ENCODE measurements around the gene WWOX. TPM values are rescaled to one million over a fixed set of nuclear protein-coding genes. Genes with fewer than 3 reads are reported as not detected.

The WWOX gene
- total and polyA plus RNA-seq, 2 of the 8 experiments (the other 6 are each of a cell fraction or from before 2014, with no cell fraction given), result 5.4 to 16.7 TPM

GRCh38 chr16:79099716-79100115, 1000.3 kb downstream of the WWOX start:
- H3K27me3 ChIP-seq (replicated peaks in 1 of 4; ENCODE audit: control insufficient read depth in 3 of 4, extremely low read depth in 1 of 4, insufficient read depth in 3 of 4, low read length in 3 of 4), result no peaks in the 10 kb centered on the region
- no peak overlapping the region; a peak in 1 of 7 replicates for H3K9ac ChIP-seq (replicated peaks in 1 of 4; ENCODE audit: extremely low read depth in 1 of 4, low read depth in 3 of 4, low read length in 3 of 4)
- FAIRE-seq, result no peak
- no peak overlapping the region for H2BK12ac ChIP-seq (ENCODE audit: low read depth, low read length)
- no peaks in the 10 kb centered on the region; the same call in 1 of the 2 replicates for H3K23me2 ChIP-seq (ENCODE audit: low read depth, low read length)
- ChIA-PET CTCF (ENCODE audit: partially characterized antibody) (interaction anchor here (1.1 to 1.6 kb wide), 2 partner anchors 10 to 46 kb away, joined by 3 read pairs; no protein-coding TSS in a partner anchor), POLR2A (ENCODE audit: partially characterized antibody) (no interaction called here)
- 93% methylated on average over 2 of the region's 2 CpGs; no CpG with 5 or more reads in 1 of the 2 experiments for WGBS, 2 experiments (ENCODE audit: extremely low coverage in 1 of 2, insufficient coverage in 1 of 2, insufficient read length in 1 of 2, insufficient replicate concordance in 2 of 2, low coverage in 1 of 2, low lambda C conversion rate in 2 of 2, missing lambda C conversion rate in 1 of 2)
- no peaks in the 10 kb centered on the region for H3K9me3 ChIP-seq (ENCODE audit: insufficient read depth in 2 of 2, low read depth in 1 of 2, low read length in 1 of 2)
- H2BK15ac ChIP-seq (ENCODE audit: low read length), result no peak overlapping the region
- H3K79me2 ChIP-seq (ENCODE audit: control insufficient read depth in 1 of 2, insufficient read depth in 2 of 2, low read length in 2 of 2), result no peaks in the 10 kb centered on the region
- H3K4ac ChIP-seq (replicated peaks; ENCODE audit: insufficient read length, low read depth, low read length), result no peak overlapping the region
- H4K5ac ChIP-seq (ENCODE audit: insufficient read length, low read depth, low read length), result no peak overlapping the region
- no peak overlapping the region for H3K18ac ChIP-seq (ENCODE audit: extremely low read depth, low read length)
- no peak overlapping the region for H3K14ac ChIP-seq (ENCODE audit: insufficient read length)
- H2BK120ac ChIP-seq (replicated peaks; ENCODE audit: low read depth, low read length), result no peak overlapping the region
- H3K27ac ChIP-seq (ENCODE audit: low read depth, low read length), result no peak overlapping the region
- H2BK20ac ChIP-seq (ENCODE audit: low read length), result no peak overlapping the region
- H2AFZ ChIP-seq (ENCODE audit: low read length), result no peak overlapping the region
- no peak overlapping the region for H2AK5ac ChIP-seq (ENCODE audit: low read depth, low read length)
- no peak overlapping the region for H3K4me2 ChIP-seq (ENCODE audit: insufficient read depth in 1 of 2, low read depth in 2 of 2, low read length in 2 of 2)
- no peaks in the 10 kb centered on the region for H3K79me1 ChIP-seq (ENCODE audit: low read depth, low read length)
- H2BK5ac ChIP-seq (ENCODE audit: low read depth, low read length), result no peak overlapping the region
- no peak overlapping the region for H4K91ac ChIP-seq (replicated peaks; ENCODE audit: insufficient read length, low read length)
- H3K23ac ChIP-seq (ENCODE audit: insufficient read length), result no peak overlapping the region
- no peak for TF ChIP-seq RXRA (IDR thresholded peaks at IDR 0.05; ENCODE audit: insufficient read depth, low read depth, low read length)
- no peak for TF ChIP-seq ZNF274 (IDR thresholded peaks at IDR 0.05; ENCODE audit: borderline replicate concordance, extremely low read depth, low read length)
- no peak for TF ChIP-seq KDM1A (IDR thresholded peaks at IDR 0.05; ENCODE audit: borderline replicate concordance, low read length)
- no peak for TF ChIP-seq EGR1 (IDR thresholded peaks at IDR 0.05; ENCODE audit: borderline replicate concordance, low read depth, low read length)
- no peak for TF ChIP-seq GABPA (IDR thresholded peaks at IDR 0.05; ENCODE audit: borderline replicate concordance, insufficient read depth, low read length)
- TF ChIP-seq SP2 (IDR thresholded peaks at IDR 0.05; ENCODE audit: low read length), result no peak
- H3K4me3 ChIP-seq (ENCODE audit: extremely low read depth in 1 of 4, insufficient read depth in 2 of 4, low read depth in 3 of 4, low read length in 4 of 4), result no peak overlapping the region
- DNase-seq (ENCODE audit: low read depth in 1 of 2, low spot score in 2 of 2), result no peak
- no peak overlapping the region for H3K56ac ChIP-seq (replicated peaks; ENCODE audit: insufficient read length, low read depth, low read length)
- no peak overlapping the region for H4K8ac ChIP-seq (ENCODE audit: extremely low read depth, insufficient read depth, low read length)
- no peaks in the 10 kb centered on the region for H4K20me1 ChIP-seq (replicated peaks in 1 of 2; ENCODE audit: control insufficient read depth in 1 of 2, insufficient read depth in 2 of 2, low read length in 2 of 2)
- H3K4me1 ChIP-seq (replicated peaks in 1 of 4; ENCODE audit: control insufficient read depth in 3 of 4, insufficient read depth in 4 of 4, low read length in 3 of 4), result peaks cover 8 to 18% (median 13%) of the 10 kb centered on the region in 4 experiments
- H3K36me3 ChIP-seq (ENCODE audit: control insufficient read depth in 2 of 4, insufficient read depth in 4 of 4, low read length in 3 of 4), result no peaks in the 10 kb centered on the region

Data from H1 (cell line).